ENCODE results near the gene C20orf202.

C20orf202 gene

GRCh38 chr20:1184260-1184637, 19.0 kb upstream of the C20orf202 start:
- no peak for DNase-seq (ENCODE audit: low read depth in 2 of 2, low spot score in 1 of 2)

DNA sequence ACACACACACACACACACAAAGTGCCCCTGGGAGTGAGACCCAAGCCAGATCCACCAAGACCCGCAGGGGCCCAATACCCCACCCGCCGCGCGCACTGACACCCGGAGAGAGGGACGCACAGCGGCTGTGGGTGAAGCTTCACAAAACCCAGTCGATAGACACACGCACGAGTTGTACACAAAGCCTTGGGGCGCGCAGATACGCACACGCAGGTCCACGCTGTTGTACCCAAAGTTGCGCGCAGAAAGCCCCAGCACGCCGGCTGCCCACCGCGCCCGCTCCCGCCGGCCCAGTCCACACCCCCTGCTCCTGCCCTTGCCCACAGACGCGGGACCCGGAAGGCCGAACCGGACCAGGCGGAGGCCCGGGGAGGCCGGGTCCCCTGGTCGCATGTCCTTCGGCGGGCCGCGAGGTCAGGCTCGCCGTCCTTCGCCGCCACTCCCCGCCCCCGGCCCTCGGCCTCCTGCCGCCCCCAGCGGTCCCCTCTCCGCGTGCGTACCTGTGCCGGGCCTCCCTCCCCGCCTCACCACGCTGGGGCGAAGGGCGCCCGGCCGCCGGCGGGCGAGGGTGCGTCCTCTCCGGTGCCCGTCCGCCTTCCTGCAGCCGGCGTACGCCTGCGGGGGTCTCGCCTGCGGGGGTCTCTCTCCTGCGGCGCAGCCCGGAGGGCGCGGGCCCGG, 18.5 kb upstream of the C20orf202 start, which contains the start of gene TMEM74B:
Gene TMEM74B (minus strand): TSS at position 344 of the 678 bp plus-strand sequence. CDS start 1,180 bp downstream, outside the sequence.
- no peak for DNase-seq (ENCODE audit: low read depth in 2 of 2, low spot score in 1 of 2)

GRCh38 chr20:1185316-1185741, 17.9 kb upstream of the C20orf202 start:
- DNase-seq (ENCODE audit: low read depth in 2 of 2, low spot score in 1 of 2), result no peak

- DNase-seq (ENCODE audit: low read depth in 2 of 2, low spot score in 1 of 2), result no peak
Measured at GRCh38 chr20:1185790-1186334, 17.4 kb upstream of the C20orf202 start.

- no peak for DNase-seq (ENCODE audit: low read depth in 2 of 2, low spot score in 1 of 2)
Measured at GRCh38 chr20:1186367-1186991, 16.8 kb upstream of the C20orf202 start.

GRCh38 chr20:1187605-1188171, 15.6 kb upstream of the C20orf202 start:
- DNase-seq (ENCODE audit: low read depth in 2 of 2, low spot score in 1 of 2), result no peak

- DNase-seq (ENCODE audit: low read depth in 2 of 2, low spot score in 1 of 2), result no peak
Measured at GRCh38 chr20:1188347-1188746, 14.9 kb upstream of the C20orf202 start.

DNA sequence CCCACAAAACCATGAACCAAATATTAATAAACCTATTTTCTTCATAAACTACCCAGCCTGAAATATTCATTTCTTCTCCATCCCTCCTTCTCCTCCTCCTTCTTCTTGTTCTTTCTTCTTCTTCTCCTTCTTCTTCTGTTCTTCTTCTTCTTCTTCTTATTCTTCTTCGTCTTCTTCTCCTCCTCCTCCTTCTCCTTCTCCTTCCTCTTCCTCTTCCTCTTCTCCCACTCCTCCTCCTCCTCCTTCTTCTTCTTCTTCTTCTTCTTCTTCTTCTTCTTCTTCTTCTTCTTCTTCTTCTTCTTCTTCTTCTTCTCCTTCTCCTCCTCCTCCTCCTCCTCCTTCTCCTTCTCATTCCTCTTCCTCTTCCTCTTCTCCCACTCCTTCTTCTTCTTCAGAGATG, 13.4 kb upstream of the C20orf202 start:
- DNase-seq (ENCODE audit: low read depth in 2 of 2, low spot score in 1 of 2), result no peak

DNA sequence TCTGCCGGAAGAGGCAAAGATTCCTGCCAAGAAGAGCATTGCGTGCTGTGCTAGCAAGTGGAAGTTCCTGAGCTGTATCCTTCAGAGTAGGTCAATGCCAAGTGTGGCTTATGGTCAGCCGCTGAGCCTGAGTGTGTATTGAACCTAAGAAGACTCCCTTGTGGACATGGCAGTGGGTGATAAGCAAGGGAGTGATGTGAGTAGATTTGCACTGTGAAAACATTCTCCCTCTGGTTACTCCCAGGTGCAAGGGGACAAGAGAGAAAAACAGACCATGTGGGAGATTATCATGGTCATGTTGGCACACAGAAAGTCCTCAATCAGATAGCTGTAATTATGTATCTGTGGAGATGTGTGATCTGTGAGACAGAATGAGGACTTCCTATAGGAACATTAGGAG, 12.4 kb upstream of the C20orf202 start:
- no peak for DNase-seq (ENCODE audit: low read depth in 2 of 2, low spot score in 1 of 2)

GRCh38 chr20:1191299-1191698, 12.0 kb upstream of the C20orf202 start:
- DNase-seq (ENCODE audit: low read depth in 2 of 2, low spot score in 1 of 2), result no peak

- DNase-seq (ENCODE audit: low read depth in 2 of 2, low spot score in 1 of 2), result no peak
Measured at GRCh38 chr20:1195226-1195625, 8.0 kb upstream of the C20orf202 start.

DNA sequence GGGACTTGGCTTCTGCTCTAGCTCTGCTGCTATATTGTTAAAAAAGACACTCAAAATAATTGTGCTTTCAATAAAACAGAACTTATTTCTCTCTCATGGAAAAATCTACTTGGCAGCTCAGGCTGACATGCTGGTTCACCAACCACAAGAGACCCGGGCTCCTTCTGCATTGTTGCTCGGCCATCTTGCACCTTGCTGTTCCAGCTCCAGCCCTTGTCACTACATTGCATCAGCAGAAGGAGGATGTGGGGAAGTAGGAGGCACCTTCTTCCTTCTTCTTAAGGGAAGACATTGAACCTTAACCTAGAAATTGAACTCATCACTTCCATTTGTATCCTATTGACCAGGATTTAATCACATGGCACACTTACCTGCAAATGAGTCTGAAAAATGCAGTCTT, 6.6 kb upstream of the C20orf202 start:
- DNase-seq (ENCODE audit: low read depth in 2 of 2, low spot score in 1 of 2), result no peak

DNA sequence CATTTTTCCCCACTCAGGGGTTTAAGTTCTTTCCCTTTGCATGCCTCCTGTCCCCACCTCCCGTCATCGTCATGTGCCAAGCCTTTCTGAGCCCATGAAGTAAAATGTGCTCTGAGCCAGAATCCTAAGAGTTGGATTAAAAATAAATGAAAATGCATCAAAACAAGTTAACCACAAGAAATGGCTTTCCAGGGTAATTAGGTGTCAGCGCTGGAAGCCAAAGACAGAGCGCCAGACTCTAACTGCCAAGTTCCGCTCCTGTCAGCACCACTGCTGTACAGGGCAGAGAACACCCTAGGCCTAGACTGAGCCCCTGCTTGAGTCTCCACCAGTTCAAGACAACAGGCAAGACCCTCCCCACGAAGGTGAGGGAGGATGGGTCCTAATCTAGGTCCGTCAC, 5.5 kb upstream of the C20orf202 start:
- no peak for DNase-seq (ENCODE audit: low read depth in 2 of 2, low spot score in 1 of 2)

GRCh38 chr20:1198751-1199150, 4.5 kb upstream of the C20orf202 start:
- DNase-seq (ENCODE audit: low read depth in 2 of 2, low spot score in 1 of 2), result no peak

GRCh38 chr20:1199212-1199873, 3.9 kb upstream of the C20orf202 start:
- no peak for DNase-seq (ENCODE audit: low read depth in 2 of 2, low spot score in 1 of 2)

- DNase-seq (ENCODE audit: low read depth in 2 of 2, low spot score in 1 of 2), result no peak
Measured at GRCh38 chr20:1199964-1200363, 3.3 kb upstream of the C20orf202 start.

DNA sequence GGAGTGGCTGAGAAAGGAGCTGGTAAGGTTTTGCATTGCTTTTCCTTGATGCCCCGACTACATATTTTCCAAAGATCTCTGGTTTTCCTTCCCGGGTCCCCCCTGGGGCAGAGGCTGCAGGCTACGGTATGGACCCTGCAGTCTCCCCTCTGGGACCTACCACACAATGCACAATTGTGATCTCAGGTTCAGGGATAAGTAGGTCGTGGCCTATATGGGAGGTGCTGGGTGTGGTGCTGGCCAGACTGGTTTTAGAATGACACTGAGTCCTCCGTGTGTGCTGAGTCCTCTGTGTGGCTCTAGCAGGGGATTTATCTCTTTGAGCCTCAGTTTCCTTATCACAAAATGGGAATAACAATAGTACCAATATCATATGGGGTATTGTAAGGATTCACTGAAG, 376 bp downstream of the C20orf202 start:
- DNase-seq (ENCODE audit: low read depth in 2 of 2, low spot score in 1 of 2), result no peak

DNA sequence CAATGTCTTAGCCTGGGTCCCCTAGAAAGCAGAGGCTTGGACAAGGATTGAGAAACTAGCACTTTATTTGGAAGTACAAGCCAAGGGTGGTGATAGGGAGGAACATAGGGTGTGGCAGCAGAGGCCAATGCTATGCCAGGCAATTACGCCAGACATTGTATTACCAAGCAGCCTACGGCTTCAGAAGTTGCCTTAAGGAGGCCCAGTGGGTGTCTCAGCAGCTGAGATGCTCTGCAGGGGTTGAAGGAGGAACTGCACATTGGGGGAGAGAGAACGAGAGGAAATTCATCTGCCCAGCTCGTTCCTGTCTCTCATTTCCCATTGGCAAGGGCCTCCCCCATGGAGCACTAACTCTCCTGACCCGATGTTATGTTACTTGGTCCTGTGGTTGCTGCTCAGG, 859 bp downstream of the C20orf202 start:
- no peak for DNase-seq (ENCODE audit: low read depth in 2 of 2, low spot score in 1 of 2)

DNA sequence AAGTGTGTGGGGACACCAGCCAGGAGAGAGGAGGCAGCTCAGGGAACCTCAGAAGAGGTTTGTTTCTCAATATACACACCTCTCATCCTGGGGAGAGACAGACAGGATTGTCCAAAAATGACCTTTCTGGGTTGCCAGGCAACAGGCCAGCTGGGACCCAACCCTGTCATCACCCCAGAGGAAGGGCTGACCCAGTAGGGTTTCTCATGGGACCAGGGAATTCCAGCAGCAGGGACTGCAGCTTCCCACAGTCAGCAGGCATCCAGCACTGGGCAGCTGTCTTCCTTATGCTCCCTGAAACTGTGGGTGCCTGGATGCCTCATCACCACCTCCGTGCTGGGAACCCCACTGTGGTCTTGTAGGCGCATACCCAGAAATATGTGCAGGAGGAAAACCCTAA, 1.3 kb downstream of the C20orf202 start:
- DNase-seq (ENCODE audit: low read depth in 2 of 2, low spot score in 1 of 2), result no peak

DNA sequence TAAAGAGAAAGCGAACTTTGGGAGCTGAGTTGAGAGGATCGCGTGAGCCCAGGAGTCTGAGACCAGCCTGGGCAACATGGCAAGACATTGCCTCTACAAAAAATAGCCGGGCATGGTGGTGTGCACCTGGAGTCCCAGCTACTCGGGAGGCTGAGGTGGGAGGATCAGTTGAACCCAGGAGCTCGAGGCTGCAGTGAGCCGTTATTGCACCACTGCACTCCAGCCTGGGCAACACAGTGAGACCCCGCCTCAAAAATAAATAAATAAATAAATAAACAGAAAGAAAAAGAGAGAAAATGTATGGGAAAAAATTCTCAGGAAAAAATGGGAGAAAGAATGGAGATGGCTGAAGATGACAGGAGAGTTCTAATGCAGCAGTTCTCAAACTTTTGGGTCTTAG, 2.5 kb downstream of the C20orf202 start:
- no peak for DNase-seq (ENCODE audit: low read depth in 2 of 2, low spot score in 1 of 2)

- no peak for DNase-seq (ENCODE audit: low read depth in 2 of 2, low spot score in 1 of 2)
Measured at GRCh38 chr20:1206366-1207148, 3.3 kb downstream of the C20orf202 start.

Data from stimulated activated CD8-positive, alpha-beta memory T cell treated with anti-CD3 and anti-CD28 coated beads, Interleukin-4, amount 100 ng/mL, for 4 hours (primary cell).